HG03457 (cell line): Measurements from ENCODE around the gene C11orf24.
A peak's percentile ranks its signal among the peaks of the same experiment; 100 is the strongest.
"Not testable (repeated sequence)": the region's sequence is repeated elsewhere in the genome, so short reads cannot be mapped to it uniquely, and the experiment has no call there.

Source experiments
- ATAC-seq: cut with Tn5 transposase; IDR thresholded peaks from one replicate; pipeline ENCODE4 v1.9.1; 2021; ENCODE audit warnings: moderate number of reproducible peaks; ENCODE audit not compliant: unreplicated experiment

C11orf24 gene

DNA sequence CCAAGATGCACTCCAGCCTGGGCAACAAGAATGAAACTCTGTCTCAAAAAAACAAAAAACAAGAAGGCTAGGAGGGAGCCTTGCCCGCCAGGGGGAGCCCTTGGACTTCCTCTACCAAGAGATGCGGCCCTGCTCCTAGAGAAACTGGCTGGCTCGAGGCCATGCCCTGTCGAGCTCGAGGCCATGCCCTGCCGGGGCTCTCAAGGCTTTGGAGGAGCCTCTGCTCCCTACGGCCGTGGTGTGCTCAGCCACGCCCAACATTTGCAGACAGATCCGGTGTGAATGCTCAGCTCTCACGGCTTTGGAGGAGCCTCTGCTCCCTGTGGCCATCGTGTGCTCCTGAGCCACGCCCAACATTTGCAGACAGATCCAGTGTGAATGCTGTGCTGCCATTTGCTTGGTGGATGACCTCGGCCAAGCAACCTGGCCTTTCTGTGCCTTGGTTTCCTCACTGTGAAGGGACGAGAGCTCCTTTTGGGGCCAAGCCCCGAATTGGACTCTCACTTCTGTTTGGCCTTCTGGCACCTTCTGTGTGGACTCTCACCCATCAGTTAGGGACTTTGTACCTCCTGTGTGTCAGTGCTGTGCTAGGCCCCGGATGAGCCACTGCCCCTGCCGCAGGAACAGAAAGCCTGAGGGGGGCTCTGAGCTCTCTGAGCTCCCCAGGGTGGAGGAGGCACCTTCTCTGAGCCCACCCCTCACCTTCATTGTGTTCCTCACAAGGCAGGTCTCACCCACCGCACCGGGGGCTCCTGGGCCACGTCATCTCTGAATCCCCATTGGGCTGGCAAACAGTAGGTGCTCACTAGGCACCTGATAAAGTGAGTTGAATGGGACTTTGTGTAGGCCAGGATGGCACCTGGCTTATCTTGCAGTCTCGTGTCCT, 14.1 kb downstream of the C11orf24 start:
- no peak for ATAC-seq

DNA sequence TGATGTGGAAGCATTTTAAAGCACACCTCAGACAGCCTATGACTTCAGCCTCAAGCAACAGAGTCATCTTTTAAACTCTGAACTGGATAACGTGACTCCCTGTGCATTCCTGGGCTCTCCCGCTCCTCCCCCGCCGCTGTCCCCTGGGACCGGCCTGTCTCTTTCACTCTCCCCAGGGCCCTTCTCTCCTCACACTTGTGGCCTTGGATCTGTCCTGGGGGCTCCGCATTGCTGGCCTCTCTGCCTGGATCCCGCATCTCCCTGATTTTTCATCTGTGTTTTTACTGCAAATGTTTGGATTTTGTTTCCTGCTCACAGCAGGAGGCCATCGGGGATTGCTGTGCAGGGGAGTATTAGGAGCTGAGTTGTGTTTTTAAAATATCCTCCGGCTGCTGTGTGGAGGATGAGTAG, 15.4 kb downstream of the C11orf24 start:
- ATAC-seq: no peak

DNA sequence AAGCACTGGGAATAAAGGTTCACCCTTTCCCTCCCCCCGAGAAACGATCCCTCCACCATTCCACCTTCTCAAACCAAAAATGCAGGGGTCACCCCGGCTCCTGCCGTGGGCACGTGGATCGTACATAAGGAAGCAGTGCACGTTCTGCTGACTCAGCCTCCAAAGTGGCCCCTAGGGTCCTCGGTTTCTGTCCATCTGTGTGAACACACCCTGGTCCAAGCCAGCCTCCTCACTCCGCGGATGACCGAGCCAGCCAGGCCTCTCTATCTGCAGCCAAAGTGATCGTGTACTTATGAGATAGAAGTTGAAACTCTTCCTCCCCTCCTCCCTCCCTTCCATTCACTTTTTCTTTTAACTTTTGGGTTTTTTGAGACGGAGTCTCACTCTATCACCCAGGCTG, 16.2 kb downstream of the C11orf24 start:
- ATAC-seq: no peak

DNA sequence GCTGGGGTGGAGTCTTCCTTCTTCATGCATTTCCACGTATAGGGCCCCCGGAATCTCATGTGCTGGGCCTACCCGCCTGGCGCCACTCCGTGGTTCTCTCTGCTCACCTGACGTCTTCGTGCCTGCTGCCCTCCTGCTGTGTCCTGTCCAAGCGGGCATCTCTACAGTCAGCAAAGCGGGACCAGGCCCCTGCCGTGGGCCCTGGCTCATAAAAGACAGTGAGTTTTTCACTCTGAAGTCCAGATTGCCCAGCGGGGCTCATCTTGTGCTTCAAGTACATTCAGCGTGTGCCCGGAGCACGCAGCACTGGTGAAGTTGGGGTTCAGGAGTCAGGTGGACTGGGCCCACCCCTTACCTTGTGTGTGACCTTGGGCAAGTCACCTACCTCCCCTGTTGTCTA, 17.4 kb downstream of the C11orf24 start:
- ATAC-seq: no peak

DNA sequence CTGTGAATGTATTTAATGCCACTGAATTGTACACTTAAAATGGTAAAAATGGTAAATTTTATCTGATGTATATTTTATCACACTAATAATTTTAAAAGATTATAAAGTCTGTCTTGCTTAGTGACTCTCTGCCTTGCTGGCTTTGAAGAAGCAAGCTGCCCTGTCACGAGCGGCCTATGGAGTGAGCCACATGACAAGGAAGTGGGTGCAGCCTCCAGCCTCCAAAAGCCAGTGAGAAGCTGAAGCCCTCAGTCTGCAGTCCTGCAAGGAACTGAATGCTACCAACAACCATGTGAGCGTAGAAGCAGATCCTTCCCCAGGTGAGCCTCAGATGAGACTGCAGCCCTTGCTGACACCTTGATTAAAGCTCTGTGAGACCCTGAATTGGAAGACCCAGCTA, 20.0 kb downstream of the C11orf24 start:
- no peak for ATAC-seq

DNA sequence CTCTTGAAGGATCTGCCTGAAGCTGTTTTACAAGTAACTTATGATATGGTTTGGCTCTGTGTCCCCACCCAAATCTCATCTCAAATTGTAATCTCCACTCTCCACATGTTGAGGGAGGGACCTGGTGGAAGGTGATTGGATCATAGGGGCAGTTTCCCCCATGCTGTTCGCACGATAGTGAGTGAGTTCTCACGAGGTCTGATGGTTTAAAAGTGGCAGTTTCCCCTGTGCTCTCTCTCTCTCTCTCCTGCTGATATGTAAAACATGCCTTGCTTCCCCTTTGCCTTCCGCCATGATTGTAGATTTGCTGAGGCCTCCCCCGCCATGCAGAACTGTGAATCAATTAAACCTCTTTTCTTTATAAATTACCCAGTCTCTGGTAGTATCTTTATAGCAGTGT, 26.9 kb downstream of the C11orf24 start:
- ATAC-seq: not testable (repeated sequence)

DNA sequence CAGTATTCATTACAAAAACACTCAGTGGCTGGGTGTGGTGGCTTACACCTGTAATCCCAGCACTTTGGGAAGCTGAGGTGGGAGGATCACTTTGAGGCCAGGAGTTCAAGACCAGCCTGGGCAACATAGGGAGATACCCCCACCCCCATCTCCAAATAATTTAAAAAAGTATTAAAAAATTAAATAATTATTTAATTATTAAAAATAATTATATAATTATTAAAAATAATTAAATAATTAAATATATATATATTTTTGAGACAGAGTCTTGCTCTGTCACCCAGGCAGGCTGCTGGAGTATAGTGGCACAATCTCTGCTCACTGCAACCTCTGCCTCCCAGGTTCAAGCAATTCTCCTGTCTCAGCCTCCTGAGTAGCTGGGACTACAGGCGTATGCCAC, 27.9 kb downstream of the C11orf24 start:
- not testable (repeated sequence) for ATAC-seq

DNA sequence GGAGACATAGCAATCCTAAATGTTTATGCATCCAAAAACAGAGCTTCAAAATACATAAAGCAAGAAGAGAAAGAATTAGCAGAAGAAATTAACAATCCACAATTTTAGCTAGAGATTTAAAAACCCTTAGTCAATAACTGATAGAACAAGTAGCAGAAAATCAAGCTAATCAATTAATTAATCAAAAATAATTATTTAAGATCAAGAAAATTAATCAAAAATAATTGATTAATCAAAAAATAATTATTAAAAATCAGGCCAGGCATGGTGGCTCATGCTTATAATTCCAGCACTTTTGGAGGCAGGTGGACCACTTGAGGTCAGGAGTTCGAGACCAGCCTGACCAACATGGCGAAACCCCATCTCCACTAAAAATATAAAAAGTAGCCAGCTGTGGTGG, 29.2 kb downstream of the C11orf24 start:
- ATAC-seq: no peak

DNA sequence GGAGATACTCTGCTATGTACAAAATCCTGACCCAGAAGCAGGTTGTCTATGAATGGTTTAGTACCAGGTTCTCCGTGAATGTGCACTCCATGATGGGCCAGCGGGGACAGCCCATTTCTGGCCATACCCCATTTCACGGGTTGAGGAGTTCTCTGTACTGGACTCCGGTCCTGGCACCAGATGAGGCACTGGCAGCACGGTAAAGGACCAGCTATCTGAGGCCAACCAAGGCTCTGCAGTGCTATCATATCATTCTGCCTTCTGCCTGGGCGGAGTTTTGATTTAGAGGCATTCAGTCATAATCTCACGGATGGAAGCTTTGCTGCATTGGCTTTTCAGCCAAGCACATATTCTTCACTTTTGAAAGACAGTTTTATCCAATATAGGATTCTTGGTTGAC, 40.2 kb downstream of the C11orf24 start:
- no peak for ATAC-seq

DNA sequence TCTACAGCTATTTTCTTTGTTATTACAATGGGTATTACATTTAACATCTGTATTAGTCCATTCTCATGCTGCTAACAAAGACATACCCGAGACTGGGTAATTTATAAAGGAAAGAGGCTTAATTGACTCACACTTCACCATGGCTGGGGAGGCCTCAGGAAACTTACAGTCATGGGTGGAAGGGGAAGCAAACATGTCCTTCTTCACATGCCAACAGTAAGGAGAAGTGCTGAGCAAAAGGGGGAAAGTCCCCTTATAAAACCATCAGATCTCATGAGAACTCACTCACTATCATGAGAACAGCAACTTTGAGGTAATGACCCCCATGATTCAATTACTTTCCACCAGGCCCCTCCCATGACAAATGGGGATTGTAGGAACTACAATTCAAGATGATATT, 42.2 kb downstream of the C11orf24 start:
- no peak for ATAC-seq

DNA sequence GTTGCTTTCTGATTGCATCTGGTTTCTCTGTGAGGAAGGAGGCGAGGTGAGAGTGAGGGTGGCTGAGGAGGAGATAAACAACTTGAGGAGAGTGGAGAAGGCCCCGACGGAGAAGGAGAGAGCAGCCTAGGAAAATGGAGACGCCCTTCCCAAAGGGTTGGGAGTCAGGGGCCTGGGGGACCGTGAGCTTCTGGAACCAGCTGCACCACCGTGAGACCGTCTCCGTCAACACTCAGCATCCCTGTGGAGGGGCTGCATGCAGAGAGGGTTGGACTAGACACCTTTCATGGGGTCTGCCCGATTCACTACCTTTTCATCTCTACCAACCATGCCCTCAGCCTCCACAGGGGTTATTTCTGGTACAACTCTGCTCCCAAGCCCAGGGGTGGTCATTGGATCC, 45.4 kb downstream of the C11orf24 start:
- ATAC-seq: no peak

DNA sequence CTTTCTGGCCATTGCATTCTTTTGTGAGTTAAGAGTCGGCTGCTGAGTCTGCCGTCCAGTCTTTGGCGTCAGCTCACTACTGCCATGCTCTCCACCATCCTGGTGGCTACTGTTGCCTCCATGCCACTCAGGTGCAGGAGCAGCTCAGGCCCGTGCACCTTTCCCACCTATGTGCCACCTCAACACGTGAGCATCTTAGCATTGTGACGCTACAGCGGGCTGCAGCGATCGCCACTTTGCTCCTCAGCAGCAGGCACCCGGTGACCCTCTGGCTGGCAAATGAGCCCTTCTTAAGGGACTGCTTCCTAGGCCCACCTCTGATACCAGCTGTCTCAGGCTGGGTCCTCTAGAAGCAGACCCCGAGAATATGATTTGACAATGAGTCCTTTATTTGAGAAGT, 47.2 kb downstream of the C11orf24 start:
- ATAC-seq: no peak

DNA sequence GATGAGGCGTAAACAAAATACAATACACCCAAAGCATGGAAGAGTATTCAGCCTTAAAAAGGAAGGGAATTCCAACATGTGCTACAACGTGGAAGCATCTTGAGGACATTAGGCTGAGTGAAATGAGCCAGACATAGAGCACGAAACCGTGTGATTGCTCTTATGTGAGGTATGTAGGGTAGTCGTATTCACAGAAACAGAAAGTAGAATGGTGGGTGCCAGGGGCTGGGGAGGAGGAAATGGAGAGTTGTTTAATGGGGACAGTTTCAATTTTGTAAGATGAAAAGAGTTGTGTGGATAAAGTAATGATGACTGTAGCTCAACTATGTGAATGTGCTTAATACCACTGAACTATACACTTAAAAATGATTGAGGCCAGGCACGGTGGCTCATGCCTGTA, 48.5 kb downstream of the C11orf24 start:
- no peak for ATAC-seq

DNA sequence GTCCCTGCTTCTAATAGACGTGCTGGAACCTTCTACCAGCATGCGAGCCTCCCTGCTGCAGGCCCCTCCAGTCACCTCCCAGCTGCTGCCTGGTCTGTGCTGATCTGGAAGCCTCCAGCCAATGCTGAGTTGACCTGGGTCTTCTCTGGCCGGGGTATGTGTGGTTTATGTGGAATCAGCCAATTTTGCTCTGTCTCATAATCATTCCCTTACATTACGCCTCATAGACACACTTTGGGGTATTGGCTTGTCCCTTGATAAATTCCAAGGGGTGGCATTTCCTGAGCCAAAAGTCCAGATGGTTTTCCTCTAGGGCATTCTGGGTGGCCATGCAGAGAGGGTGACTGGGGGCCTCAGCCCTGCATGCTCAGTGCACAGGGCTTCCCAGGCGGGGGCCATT, 50.4 kb downstream of the C11orf24 start:
- no peak for ATAC-seq

DNA sequence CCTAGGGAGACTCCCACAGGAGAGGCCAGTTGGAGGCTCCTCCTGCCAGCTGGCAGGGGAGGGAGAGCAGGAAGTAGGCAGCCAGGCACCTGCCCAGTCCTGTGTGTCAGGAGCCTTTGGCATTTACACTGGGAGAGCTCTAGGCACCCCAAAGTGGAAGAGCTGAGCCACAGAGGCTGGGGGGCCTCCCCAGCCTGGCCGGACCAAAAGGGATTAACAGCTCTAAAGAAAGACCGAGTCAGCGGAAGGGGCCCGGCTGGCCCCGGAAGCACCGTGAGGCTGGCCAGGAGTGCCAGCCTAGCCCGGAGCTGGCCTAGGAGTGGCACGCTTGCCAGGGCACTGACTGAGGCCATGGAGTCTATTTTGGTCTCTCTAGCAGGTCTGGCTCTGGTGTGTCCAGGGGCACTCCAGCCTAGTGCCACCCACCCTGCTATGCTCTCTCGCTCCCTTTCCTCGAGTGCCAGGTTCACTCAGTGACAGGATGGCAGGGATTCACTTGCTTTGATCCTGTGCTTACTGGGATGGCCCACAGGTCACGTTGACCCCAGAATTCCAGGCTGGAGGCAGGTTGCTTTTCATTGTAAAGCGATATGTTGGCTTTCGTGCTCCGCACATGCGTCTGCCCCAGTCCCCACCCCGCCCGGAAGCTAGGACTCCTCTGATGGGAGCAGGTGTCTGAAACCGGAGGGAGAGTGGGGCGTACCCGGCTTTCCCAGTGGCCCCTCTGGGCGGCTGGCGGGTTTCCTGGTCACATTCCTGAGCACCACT, 55.4 kb downstream of the C11orf24 start:
- ATAC-seq: no peak

DNA sequence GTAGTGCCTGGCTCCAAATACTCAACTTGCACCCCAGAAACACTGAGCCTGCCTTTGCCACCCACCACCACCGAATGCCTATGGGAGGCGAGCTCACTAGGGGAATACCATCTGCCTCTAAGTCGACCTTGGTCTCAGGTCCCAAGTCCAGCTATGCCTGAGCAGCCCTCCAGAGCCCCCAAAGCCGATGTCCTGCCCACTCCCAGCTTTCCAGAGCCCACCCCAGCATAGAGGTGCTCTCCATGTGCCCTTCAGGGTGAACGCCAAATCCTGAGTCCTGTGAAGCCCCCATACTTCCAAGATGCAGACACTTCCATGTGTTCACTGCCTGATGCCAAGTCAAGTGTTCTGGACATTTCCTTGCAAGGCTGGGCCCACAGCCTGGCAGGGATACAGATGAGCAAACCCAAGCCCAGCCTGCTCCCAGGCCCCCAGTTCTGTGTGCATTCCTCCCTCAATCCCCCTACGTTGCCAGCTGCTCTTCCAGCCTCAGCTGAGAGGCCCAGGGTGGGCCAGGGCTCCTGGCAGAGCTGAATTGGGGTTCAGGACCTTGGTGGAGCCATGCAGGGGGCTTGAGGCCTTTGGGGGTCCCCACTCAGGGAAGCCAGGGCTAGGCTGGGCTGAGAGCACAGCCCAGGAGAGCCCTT, 56.1 kb downstream of the C11orf24 start:
- ATAC-seq: no peak

DNA sequence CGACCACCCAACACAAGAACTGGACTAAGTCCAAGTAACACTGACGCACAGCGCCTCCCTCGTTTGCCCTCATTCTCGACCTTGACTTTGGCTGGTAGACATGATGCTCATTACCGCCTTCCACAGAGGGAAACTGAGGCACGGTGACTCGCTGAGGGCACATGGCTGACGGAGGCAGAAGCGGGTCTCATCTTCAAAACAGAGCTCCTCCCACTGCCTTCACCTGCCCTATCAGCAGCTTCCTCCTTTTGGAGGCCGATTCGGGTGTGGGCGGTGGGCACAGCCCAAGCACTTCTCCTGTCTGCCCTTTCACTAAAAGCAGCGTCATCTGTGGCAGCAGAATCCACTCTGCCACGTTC, 56.7 kb downstream of the C11orf24 start:
- no peak for ATAC-seq

DNA sequence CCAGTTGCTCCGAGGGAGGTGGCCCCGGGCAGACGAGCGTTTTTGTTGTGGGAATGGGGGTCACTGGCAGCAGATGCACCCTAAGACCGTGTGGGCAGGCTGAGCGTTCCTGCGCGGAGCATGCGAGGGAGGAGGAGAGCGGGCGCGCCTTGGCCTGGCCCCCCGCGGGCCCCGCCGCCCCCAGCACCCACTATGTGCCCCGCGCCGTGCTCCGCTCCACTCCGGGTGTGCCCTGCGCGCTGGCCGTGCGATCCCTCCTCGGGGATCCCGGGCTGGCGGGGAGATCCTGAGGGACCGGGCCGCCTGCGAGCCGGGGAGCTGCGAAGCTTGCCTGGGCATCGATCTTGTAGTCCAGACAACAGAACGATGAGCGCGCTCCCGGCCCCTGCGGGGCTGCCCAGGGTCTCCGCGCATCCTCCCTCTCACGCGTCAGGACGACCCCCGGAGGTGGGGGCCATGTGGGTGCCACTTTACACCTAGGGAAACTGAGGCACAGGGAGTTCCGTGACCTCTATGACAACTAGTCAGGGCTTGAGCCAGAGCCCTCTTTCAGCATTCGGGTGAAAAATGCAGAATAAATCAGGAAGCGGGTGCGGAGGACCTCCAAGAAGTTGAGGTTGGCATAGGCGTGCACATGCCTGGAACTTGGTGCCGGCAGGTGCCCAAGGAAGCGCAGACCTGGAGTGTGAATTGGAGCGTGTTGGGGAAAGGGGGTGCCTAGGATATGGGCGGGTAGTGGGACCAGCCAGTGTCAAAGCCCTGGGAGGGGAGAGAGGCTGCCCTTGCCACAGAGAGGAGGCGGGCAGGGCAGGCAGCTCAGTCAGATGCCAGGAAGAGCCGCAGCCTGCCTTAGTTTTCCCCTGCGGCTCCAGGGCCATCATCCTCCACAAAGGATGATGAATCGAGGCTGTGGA, 57.3 kb downstream of the C11orf24 start:
- no peak for ATAC-seq

DNA sequence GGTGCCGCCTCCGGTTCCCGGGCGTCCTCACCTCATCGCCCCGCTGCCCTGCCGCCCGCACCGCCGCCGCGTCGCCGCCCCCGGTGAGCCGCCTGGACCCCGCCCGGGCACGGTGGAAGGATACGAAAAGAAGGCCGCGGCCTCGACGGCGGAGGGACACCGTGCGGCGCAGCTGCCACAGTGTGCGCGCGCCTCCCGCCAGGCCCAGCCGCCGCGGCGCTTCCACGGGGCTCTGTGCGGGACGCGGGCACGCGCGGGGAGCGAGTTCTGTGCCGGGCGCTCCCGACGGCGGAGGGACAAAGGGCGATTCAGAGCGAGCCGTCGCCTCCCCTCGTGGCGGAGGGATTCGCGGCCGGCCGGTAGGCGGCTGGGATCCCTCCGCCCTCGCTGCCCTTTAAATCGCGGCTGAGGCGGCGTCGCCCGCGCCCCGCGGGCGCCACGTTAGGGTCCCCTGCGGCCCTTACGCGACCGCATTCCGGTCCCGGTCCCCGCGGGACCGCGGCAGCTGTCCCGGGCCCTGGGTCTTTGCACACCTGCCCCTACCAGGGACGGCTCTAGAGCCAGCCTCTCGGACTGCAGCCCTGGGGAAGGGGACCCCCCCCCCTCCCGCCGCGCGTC, 58.1 kb downstream of the C11orf24 start:
- peak; percentile 40 for ATAC-seq

DNA sequence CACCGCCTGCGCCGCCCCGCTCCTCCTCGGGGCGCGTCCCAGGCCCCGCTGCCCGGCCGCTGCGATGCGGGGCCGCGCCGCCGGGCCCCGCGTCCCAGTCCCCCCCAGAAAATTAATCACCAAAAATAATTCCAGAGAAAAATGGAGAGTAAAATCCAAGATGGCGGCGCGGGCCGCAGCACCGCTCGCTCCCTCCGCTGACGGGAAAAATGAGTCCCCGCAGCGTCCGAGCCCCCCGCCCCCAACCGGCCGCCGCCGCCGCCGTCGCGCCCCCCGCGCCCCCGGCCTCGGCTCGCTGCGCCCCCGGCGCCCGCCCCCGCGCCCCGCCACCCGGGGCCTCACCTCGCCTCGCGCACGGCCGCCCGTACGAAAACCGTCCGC, 58.6 kb downstream of the C11orf24 start, which contains the start of gene KMT5B:
Gene KMT5B (minus strand): TSS at position 162 of the 381 bp plus-strand sequence. CDS start 23,220 bp downstream, outside the sequence.
- ATAC-seq: peak; percentile 4
